ENCODE measurements around the gene SSPN.

Gene SSPN

GRCh38 chr12:26187014-26187798, 8.2 kb upstream of the SSPN start:
- DNase-seq = no peak

GRCh38 chr12:26188127-26188526, 7.2 kb upstream of the SSPN start:
- DNase-seq = no peak

GRCh38 chr12:26188641-26189040, 6.7 kb upstream of the SSPN start:
- DNase-seq = no peak

GRCh38 chr12:26192142-26192541, 3.2 kb upstream of the SSPN start:
- DNase-seq = no peak

- DNase-seq = no peak
Observed at GRCh38 chr12:26193539-26193938, 1.8 kb upstream of the SSPN start.

GRCh38 chr12:26195641-26196420, 458 bp downstream of the SSPN start:
- DNase-seq = peak; percentile 80

GRCh38 chr12:26196421-26196716, 996 bp downstream of the SSPN start:
- DNase-seq = no peak

GRCh38 chr12:26197832-26198231, 2.5 kb downstream of the SSPN start:
- no peak for DNase-seq

- peak; percentile 90 for DNase-seq
Observed at GRCh38 chr12:26198742-26199141, 3.4 kb downstream of the SSPN start.

- DNase-seq = no peak
Observed at GRCh38 chr12:26203167-26203780, 7.9 kb downstream of the SSPN start.

- no peak for DNase-seq
Observed at GRCh38 chr12:26204612-26205289, 9.4 kb downstream of the SSPN start.

GRCh38 chr12:26205298-26205697, 9.9 kb downstream of the SSPN start:
- no peak for DNase-seq

GRCh38 chr12:26205941-26206340, 10.6 kb downstream of the SSPN start:
- no peak for DNase-seq

- DNase-seq = no peak
Observed at GRCh38 chr12:26211331-26211730, 16.0 kb downstream of the SSPN start.

- DNase-seq = no peak
Observed at GRCh38 chr12:26212396-26212795, 17.0 kb downstream of the SSPN start.

- DNase-seq = no peak
Observed at GRCh38 chr12:26212988-26213387, 17.6 kb downstream of the SSPN start.

- no peak for DNase-seq
Observed at GRCh38 chr12:26214121-26214520, 18.7 kb downstream of the SSPN start.

- no peak for DNase-seq
Observed at GRCh38 chr12:26219736-26220135, 24.4 kb downstream of the SSPN start.

- DNase-seq = no peak
Observed at GRCh38 chr12:26224657-26225056, 29.3 kb downstream of the SSPN start.

GRCh38 chr12:26226122-26226521, 30.7 kb downstream of the SSPN start:
- no peak for DNase-seq

GRCh38 chr12:26226629-26227360, 31.4 kb downstream of the SSPN start:
- DNase-seq = peak; percentile 90

- no peak for DNase-seq
Observed at GRCh38 chr12:26227361-26227745, 32.0 kb downstream of the SSPN start.

- DNase-seq = no peak
Observed at GRCh38 chr12:26229910-26230309, 34.5 kb downstream of the SSPN start.
